ENCODE results near the gene IL16.

IL16 gene

DNA sequence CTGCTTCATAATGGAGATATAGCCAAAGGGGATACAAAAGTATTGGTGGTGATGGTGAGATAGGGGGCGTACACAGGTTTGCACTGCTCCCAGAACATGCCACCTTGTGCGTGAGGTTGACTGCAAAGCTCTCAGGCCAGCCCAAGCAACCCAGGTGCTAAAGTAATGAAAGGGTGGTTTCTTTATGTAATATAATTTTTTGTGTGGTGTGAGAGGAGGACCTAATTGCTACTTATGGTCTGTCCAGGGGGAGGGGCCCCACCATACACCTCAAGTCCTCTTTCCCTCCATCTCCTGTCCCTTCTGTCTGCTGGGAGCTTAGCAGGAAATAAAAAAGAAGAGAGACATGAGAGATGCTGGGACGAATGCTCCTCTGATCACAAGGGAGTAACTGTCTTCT lies 73.5 kb downstream of the IL16 start:
- TF ChIP-seq REST (IDR thresholded peaks at IDR 0.05; ENCODE audit: insufficient replicate concordance, low read depth) = no peak
- TF ChIP-seq SPI1 (IDR thresholded peaks at IDR 0.05; ENCODE audit: borderline replicate concordance, low read depth) = no peak
- no peak for TF ChIP-seq GABPA (IDR thresholded peaks at IDR 0.05; ENCODE audit: low read depth)
- TF ChIP-seq CTCF (IDR thresholded peaks at IDR 0.05; ENCODE audit: insufficient read depth, low read length) = no peak
- TF ChIP-seq POLR2AphosphoS5 (IDR thresholded peaks at IDR 0.05; ENCODE audit: low read depth) = no peak
- Histone ChIP-seq H3K27ac (replicated peaks) (no peak overlapping the region), H3K27me3 (ENCODE audit: insufficient read depth, poor library complexity, severe bottlenecking) (peaks cover 1% of the 10 kb centered on the region), H3K4me3 (replicated peaks; ENCODE audit: insufficient read depth, low read length) (no peak overlapping the region)
- no peak for DNase-seq (ENCODE audit: low read depth in 1 of 2, low spot score in 1 of 2)

DNA sequence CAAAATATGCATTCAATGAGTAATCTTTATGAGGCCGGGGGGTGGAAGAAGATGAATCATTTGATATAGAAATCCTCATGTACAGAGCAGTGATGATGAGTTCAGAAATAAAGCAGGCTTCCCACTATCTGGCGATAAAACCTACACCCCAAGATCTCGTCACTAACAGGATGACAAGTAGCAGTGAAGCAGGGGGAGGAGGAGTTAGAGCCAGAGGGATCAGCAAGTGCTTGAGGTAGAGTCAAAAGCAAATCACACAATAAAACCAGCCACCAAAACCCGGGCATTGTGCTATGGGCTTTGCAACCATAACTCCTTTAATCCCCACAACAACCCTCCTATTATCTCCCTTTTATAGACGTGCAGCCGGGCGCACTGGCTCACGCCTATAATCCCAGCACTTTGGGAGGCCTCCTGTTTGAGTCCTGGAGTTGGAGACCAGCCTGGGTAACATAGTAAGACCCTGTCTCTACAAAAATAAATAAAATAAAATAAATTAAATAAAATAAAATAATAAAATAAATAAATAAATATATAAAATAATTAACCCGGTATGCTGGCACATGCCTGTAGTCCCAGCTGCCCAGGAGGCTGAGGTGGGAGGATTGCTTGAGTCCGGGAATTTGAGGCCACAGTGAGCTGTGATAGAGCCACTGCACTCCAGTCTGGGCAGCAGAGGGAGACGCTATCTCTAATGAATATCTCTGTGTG lies 74.3 kb downstream of the IL16 start:
- TF ChIP-seq SPI1 (IDR thresholded peaks at IDR 0.05; ENCODE audit: borderline replicate concordance, low read depth) (no peak), REST (IDR thresholded peaks at IDR 0.05; ENCODE audit: insufficient replicate concordance, low read depth) (no peak), GABPA (IDR thresholded peaks at IDR 0.05; ENCODE audit: low read depth) (no peak), CTCF (IDR thresholded peaks at IDR 0.05; ENCODE audit: insufficient read depth, low read length) (no peak), POLR2AphosphoS5 (IDR thresholded peaks at IDR 0.05; ENCODE audit: low read depth) (no peak)
- H3K27ac ChIP-seq (replicated peaks) = no peak overlapping the region
- DNase-seq (ENCODE audit: low read depth in 1 of 2, low spot score in 1 of 2) = no peak

DNA sequence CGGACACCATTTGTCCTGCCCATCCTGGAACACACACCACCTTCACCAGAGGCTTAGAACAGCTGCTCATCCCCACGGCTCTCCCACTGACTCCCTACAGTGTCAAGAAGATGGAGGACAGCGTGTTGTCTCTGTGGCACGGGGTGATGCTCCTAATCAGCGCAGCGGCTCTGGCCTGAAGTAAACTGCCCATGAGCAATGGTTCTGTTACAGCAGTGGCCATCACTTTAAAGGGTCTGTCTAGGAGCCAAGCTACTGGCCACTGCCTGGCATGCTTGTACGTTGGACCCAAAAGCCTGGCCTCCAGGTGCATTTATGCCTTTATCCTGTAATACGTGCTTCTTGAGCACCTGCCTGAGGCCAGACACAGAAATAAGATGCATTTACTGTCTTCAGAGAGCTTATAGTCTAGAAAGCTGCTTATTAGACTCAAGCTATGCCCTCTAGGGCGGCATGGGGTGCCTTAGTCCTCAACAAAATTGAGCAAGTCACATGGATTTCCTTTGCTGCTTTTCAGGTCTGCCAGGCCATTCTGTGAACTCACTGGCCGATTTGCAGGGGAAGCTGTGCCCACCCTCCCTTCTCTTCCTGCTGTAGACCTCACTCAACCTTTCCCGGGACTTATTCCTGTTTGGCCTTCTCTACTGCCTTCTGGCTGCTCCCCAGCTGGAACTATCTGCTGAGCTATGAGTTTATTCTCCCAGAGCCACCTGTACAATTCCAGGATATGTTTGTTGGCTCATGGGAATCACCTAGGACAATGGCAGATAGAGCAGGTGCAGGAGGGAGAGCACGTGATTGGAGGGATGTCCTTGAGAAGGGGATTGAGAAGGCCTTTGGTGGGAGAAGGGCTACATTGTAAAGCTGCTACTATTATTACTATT lies 75.3 kb downstream of the IL16 start:
- no peak for TF ChIP-seq CTCF (IDR thresholded peaks at IDR 0.05; ENCODE audit: insufficient read depth, low read length)
- TF ChIP-seq POLR2AphosphoS5 (IDR thresholded peaks at IDR 0.05; ENCODE audit: low read depth) = no peak
- no peak for TF ChIP-seq GABPA (IDR thresholded peaks at IDR 0.05; ENCODE audit: low read depth)
- TF ChIP-seq REST (IDR thresholded peaks at IDR 0.05; ENCODE audit: insufficient replicate concordance, low read depth) = no peak
- TF ChIP-seq SPI1 (IDR thresholded peaks at IDR 0.05; ENCODE audit: borderline replicate concordance, low read depth) = no peak
- H3K27me3 ChIP-seq (ENCODE audit: insufficient read depth, poor library complexity, severe bottlenecking) = no peaks in the 10 kb centered on the region
- H3K27ac ChIP-seq (replicated peaks) = no peak overlapping the region
- H3K4me3 ChIP-seq (replicated peaks; ENCODE audit: insufficient read depth, low read length) = no peak overlapping the region
- no peak for DNase-seq (ENCODE audit: low read depth in 1 of 2, low spot score in 1 of 2)

More for the DNA sequence above, 74.3 kb downstream of the IL16 start:
- no peaks in the 10 kb centered on the region for H3K27me3 ChIP-seq (ENCODE audit: insufficient read depth, poor library complexity, severe bottlenecking)
- no peak overlapping the region for H3K4me3 ChIP-seq (replicated peaks; ENCODE audit: insufficient read depth, low read length)

Data from HL-60 (cell line).